ENCODE data around the gene IL18R1.

Gene IL18R1

DNA sequence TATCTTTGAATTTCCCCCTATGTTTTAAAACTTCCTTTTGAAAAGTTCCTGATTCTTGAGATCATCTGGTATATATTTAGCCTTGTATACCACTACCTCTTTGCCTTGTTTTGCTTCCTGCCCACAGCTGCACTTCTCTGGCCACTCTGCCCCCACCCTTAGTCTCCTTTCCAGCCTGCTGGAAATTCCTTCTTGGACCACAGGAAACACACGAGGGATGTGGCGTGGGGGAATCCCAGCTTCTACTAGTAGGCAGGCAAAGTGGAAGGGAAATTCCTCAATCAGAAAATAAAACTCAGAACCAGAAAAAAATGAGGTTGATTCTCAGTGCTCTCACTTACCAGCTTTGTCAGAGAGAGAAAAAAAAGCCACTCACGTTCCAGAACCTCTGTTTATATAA, 80.7 kb downstream of the IL18R1 start:
- DNase-seq, result no peak

DNA sequence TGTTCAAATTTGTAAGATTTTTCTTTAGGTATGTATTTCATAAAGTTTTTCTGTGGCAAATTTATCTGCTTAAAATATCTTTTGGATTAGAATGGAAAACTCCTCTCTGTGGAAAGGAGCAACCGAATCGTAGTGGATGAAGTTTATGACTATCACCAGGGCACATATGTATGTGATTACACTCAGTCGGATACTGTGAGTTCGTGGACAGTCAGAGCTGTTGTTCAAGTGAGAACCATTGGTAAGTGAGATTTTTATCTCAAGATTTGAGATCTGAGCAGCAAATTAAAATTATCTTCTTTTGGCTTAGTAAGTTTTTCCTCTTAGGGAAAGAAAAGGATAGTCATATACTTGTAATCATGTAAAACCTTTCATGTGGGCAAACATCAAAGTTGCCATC, 81.5 kb downstream of the IL18R1 start:
- no peak for DNase-seq

DNA sequence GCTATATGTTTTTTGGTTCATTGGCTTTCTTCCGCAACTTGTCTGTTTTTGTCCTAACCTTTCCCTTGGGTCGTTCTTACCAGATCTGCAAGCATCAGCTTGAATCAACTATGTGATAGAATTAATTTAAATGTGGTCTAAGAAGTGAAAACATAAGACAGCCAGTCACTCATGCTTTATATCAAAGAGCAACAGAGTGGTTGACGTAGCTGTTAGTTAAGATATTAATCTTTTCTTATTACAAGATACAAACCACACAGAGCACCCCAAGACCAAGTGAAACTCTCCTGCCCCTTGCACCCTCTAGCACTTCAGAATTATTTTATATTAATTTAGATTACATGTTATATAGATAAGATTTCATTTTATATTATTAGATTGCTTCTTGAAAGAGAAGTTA, 82.5 kb downstream of the IL18R1 start:
- DNase-seq, result no peak

DNA sequence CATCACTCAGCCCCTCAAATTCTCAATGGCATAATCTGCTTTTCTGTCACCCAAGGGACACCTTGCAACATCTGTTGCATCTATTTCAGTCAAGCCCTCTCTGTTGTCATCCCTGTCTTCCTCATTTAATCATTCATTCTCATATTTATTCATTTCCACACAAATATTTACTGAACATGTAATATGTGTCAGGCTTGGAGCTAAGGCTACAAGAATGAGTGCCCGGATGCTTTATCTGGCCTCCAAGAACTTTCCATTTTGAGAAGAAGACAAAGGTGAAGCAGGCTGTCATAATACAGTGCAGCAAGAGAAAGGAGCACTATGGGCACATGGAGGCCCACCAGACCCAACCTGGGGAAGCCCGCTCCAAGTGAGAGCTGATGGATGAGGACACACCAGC, 83.0 kb downstream of the IL18R1 start:
- DNase-seq, result no peak

DNA sequence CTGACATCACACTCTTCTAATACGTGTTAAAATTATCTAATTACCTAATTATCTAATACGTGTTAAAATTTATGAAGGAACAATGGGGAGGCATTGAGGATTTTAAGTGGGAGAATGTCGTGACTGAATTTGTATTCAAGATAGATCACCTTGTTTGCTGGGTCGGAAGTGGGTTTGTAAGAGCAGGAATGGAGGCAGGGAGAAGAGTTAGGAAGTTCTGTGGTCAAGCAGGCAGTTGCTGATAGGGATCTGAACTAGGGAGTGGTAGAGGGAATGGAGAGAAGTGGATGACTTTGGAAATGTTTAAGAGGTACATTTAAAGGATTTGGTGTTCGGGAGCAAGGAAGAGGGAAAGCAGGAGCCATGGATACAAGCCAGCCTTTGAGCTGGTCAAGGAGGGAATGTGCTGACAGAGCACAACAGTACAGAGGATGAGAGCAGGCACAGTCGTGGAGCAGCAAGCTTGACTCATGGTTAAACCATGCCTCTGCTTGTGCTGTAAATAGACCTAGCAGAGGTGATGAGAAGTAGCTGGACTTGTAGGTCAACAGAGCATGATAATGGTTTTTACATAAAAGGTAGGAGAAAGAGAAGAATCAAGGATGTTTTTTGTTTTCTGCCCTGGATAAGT, 83.6 kb downstream of the IL18R1 start:
- DNase-seq, result no peak

DNA sequence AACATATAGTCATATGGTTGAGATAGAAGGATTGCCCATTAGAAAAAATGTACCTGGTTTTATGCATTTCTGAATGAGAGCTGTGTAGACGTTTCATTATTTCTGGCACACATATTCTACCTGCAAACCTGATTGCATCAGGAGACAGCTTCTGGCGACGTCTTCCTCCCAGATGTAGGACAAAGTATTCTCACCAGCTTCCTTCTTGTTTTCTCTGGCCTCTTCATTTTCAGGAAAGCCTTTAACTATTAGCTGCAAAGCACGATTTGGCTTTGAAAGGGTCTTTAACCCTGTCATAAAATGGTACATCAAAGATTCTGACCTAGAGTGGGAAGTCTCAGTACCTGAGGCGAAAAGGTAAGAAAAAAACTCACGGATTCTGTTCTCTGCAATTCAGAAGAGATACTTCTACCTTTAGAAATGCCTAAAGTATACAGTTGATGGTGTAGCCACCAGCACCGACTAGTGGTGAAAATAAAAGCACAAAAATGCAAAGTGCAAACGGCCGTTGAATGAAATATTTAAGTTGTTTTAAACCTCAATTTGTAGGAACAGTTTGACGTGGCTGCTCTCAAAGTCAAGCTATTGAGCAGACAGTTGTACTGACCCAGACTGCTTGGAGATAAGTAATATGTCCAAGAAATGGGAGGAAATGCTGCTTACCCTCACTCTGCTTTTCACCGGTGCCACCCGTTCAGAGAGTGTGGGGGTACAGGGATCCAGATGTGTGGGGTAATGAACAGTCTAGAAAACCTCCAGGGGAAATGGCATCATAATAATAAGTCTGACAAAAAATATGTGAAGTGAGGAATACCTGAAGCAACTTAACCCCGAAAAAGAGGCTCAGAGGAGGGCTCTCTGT, 87.6 kb downstream of the IL18R1 start:
- DNase-seq, result no peak

DNA sequence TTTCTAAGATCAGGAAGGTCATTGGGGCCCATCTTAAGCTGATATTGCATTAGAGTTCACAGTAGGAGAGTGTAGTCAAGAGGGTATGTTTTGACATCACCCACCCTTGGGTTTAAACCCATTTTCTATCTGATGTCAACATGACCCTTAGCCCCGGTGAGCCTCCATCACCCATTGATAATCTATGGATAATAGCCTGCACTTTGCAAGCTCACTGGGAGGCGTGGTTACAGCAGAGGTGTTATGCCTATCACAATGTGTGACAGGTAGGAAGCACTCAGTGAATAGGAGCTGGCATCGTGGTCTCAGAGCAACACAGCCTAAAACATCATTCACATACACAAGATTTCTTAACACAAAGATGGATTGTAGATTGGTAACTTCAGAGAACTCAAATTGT, 88.6 kb downstream of the IL18R1 start:
- no peak for DNase-seq

DNA sequence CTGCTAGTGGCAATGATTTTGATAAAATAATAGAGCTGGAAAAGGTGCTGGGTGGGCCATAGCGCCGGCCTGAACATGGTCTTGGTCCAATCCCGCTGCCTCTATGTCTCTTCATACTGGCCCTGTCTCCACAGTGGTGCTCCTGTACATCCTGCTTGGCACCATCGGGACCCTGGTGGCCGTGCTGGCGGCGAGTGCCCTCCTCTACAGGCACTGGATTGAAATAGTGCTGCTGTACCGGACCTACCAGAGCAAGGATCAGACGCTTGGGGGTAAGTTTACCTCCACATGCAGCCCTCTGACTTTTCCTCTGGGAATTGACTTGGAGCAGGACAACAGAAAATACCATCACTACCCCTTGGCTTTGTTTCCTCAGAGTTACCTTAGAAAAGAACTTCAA, 91.3 kb downstream of the IL18R1 start:
- DNase-seq, result no peak

All from NCI-H1092 treated with DMSO at 0.1 percent for 48 hours (cell line).